T1000 (cell line): ENCODE measurements around the gene BTBD16.

ENCODE experiments used
- DNase-seq: peaks from one replicate; lab custom pipeline; 2025; ENCODE audit warnings: mixed read lengths; lab: John Stamatoyannopoulos, UW

The BTBD16 gene

GRCh38 chr10:122294511-122295450 lies 23.7 kb downstream of the BTBD16 start:
- no peak for DNase-seq

GRCh38 chr10:122295451-122295809 lies 24.3 kb downstream of the BTBD16 start:
- no peak for DNase-seq

DNA sequence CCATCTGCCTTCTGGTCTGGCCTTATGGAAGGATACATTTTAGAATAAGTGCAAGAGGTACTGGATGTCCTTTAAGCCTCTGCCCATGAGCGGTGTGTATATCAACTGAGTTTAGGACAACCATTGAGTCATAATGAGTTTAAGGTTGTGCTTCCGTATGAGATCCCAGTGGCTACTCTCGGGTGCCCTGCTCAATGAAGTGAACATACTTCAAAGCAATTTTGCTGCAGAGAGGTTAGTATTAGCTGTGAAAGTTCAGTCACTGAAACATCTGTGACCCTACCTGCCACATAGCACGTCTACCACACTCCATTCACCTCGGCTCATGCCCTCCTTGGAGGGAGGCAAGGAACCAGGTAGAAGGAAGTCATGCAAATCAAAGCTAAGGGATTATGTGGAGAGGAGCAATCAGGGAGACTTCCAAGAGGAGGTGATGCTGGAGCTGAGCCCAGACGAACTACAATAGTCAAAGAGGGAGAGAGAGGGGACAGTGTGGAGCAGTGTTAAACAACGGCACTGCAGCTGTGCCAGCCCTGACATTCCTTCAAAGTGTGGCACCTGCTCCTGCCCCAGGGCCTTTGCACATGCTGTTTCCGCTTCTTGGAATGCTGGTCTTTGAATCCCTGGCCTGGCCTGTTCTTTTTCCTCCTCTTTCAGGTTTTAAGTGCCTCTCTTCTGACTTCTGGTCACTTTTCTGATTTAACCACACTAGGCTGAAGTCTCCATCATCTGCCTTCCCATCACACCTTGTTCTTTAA lies 25.4 kb downstream of the BTBD16 start:
- no peak for DNase-seq

DNA sequence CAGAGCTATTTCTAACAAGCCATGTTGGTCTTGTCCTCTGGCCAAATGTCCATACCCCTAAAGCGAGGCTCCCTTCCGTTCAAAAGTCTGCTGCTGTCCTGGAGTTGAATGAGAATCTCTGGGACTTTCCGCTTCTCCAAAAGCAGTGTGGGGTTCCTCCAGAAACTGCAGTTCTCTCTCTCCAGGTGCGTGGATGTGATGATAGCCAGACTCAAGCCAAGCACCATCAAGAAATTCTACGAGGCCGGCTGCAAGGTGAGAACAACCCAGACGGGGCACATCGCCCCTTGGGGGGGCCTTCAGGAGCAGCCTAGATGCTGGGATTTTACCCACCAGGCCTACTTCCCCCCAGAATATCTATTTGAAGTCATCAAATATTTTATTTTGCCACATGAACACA lies 26.5 kb downstream of the BTBD16 start:
- DNase-seq: no peak

- DNase-seq: no peak
These were observed 27.1 kb downstream of the BTBD16 start for GRCh38 chr10:122298206-122298597.

- DNase-seq: peak; percentile 69
These were observed 27.7 kb downstream of the BTBD16 start for GRCh38 chr10:122298598-122299301.

GRCh38 chr10:122299423-122300075 lies 28.5 kb downstream of the BTBD16 start:
- no peak for DNase-seq

DNA sequence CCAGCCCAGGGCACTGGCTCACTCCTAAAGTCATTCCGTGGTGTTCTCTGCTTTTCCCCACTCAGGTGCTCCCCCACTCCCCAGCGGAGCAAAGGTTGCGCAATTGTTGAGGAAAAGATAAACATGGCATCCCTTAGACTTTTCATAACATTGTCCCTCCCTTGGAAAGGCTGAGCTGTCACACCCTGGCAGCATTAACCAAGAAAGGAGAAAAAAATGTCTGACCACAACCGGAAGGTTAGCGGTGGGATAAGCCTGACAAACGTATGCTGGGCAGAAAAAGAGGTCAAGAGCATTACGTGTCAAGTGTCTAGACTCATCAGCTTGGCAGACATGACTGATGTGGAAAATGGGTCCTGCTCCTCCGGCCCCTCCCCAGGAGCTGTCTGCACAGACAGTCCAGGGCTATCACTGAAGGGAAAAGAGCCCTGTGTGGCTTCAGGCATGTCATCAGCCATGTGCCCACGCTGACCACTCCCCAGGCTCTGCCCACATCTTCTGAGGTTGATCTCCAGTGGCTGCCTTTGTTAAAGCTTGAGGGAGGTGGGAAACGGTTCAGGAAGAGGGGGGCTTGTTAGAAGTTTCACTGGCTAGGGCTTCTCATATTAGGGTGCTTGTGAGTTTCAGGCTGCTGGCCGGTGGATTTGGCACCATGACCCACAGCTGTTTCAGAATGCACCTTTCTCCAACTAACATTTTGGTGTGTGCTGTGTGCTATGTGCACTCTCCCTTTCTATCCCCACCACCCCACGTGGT lies 30.1 kb downstream of the BTBD16 start:
- peak; percentile 50 for DNase-seq

- no peak for DNase-seq
These were observed 30.7 kb downstream of the BTBD16 start for GRCh38 chr10:122301811-122302115.

DNA sequence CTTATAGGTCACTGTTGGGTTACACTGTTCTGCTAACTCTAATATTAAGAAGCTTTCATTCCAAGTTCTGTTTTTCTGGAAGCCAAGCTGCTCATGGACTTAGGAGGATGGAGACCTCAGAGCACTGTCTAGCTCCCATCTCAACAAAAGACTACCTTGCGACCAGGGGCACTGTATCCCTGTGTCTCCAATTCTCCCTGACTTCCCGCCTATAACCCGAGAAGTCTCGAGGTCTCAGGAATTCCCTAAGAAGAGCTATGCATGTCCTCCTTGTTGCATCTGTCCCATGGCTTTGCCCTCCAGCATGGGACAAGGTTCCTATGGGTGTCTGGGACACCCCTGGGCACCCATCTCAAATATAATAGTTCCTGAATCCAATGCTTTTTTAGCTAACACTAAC lies 31.2 kb downstream of the BTBD16 start:
- DNase-seq: no peak

- no peak for DNase-seq
These were observed 32.4 kb downstream of the BTBD16 start for GRCh38 chr10:122303271-122304053.

DNA sequence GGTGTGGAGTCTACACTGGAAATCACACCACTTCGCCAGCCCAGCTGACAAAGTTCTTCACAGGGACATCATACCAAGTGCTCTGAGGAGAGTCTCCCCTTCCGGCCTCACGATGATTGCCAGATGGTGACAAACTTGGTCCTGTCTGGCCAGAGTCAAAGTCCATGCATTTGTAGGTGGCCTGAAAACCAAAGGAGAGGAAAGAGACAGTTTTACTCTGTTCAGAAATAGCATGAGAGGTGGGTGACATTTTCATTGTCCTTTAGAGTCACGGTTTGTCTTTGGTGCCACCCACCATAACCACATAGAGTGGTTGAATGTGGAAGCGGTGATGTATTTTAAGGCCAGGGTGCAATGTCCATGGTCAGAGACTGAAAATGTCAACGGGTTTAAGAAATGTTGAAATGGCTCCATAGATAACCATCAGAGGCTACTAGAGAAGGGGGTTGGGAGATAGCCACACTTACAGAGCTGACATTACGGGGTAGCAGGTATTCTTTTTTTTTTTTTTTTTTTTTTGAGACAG lies 33.0 kb downstream of the BTBD16 start:
- no peak for DNase-seq

GRCh38 chr10:122306282-122306681 lies 35.2 kb downstream of the BTBD16 start:
- no peak for DNase-seq

GRCh38 chr10:122306744-122307143 lies 35.6 kb downstream of the BTBD16 start:
- DNase-seq: no peak

DNA sequence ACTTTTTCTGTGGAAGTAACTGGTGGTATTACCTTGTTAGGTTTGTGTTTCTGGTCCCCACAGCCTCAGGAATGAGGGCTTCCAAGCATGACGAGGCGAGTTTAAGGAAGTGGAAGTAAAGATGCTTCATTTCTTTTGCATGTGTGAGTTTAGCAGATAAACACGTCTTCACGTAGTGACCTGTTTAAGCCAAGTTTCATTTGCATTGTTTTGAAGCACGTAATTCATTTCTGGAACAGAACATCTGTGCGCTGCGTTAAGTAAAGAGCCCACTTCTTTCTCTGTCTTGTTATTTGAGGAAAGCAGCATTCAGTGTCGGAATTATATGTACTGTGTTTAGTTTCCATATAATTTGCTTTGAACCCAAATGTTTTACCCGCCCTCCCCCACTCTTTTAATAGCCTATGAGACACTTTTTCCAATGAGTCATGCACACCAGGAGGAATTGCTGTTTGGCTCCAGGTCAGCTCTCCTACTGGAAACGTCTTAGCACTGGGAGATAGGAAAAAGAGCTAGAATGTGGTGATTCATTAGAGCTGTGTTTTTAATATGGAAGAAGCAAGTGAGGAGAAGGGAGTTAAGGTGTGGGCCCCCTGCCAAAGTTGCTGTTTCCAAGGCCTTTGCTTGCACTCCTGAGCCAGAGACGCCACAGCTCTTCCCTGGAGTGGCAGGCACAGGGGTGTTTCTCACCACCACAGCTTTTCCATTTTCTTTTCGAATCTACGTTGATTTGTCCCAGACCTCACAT lies 36.7 kb downstream of the BTBD16 start:
- DNase-seq: peak; percentile 64

DNA sequence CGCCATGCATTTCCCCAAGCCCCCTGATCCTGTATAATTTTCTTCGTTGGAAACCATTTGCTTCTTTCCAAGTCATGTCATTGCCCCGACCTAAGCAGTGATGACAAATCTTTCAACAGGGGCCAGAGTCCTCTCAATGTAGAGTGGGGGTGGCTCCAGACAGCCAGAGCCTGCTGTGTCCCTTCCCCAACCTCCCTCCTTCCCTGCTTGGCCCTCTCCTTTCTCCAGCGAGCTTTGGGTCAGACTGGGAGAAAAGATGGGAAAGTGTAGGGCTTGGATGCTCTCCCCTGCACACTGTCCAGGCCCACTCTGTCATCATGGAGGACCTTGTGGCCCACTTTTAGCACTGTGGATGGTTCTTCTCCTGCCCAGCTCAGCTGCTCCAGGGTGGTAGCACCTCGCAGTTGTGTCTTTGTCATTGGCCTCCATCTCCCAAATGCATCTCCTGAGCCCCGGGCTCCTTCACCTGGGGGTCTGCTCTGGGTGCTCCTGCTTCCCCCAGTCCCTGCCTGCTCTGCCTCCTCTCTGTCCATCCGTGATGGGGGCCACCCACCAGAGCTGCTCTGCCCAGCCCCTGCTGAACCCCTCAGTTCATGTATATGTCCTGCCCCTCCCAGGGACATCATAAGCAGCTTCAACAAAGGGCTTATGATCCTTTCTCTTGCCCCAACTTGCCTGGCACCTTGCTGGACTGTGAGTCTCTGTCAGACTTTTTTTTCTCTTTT lies 37.5 kb downstream of the BTBD16 start:
- DNase-seq: no peak

GRCh38 chr10:122310311-122311050 lies 39.4 kb downstream of the BTBD16 start:
- no peak for DNase-seq

GRCh38 chr10:122311051-122311410 lies 39.9 kb downstream of the BTBD16 start:
- DNase-seq: no peak
